ENCODE data around the gene NADK.
"Not testable (repeated sequence)": the region's sequence is repeated elsewhere in the genome, so short reads cannot be mapped to it uniquely, and the experiment has no call there.

The NADK gene

GRCh38 chr1:1754051-1754815 lies 24.0 kb downstream of the NADK start:
- TF ChIP-seq GATA2 (IDR thresholded peaks at IDR 0.05; ENCODE audit: low read depth, low read length) (no peak), GATA3 (IDR thresholded peaks at IDR 0.05; ENCODE audit: low read depth, low read length) (no peak)

DNA sequence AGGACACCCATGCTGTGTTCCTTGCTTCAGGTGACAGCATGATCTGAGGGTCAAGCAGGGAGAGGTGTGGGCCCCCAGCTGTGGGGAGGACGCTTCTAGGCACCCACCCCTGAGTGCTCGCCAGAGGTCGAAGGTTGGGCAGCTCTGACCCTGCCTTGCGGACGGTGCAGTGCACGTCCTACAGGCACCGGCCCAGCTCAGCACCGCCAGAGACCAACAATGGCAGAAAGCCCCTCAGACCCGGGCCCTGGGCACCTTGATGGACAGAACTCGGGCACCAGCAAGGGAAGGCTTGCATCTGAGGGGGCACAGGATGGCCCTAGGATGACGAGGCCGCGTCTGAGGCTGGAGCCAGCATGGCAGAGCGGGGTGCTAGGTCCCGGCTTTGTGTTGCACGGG lies 24.7 kb downstream of the NADK start:
- TF ChIP-seq GATA2 (IDR thresholded peaks at IDR 0.05; ENCODE audit: low read depth, low read length): no peak
- TF ChIP-seq GATA3 (IDR thresholded peaks at IDR 0.05; ENCODE audit: low read depth, low read length): no peak

- TF ChIP-seq GATA2 (IDR thresholded peaks at IDR 0.05; ENCODE audit: low read depth, low read length): no peak
- TF ChIP-seq GATA3 (IDR thresholded peaks at IDR 0.05; ENCODE audit: low read depth, low read length): no peak
Observed at GRCh38 chr1:1752636-1753606, 25.3 kb downstream of the NADK start.

DNA sequence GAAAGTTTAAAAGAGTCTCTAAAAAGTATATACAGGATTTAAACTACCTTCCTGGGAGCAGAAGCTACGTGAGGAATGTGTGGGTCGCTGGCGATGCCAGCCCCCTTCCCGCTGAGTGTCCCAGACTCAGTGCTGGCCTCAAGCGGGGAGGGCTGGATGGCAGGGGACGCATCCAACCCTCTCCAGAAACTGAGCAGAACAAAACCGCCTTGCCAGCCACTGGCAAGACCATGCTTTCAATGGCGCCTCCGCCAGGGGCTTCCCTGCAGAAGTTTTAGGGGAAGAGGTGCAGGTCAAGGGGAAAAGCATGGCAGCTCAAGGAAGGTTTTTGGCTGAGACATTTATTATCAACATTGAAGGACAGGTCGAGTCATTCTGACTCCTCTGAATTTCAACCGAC lies 26.1 kb downstream of the NADK start:
- TF ChIP-seq GATA3 (IDR thresholded peaks at IDR 0.05; ENCODE audit: low read depth, low read length) (no peak), GATA2 (IDR thresholded peaks at IDR 0.05; ENCODE audit: low read depth, low read length) (no peak)

DNA sequence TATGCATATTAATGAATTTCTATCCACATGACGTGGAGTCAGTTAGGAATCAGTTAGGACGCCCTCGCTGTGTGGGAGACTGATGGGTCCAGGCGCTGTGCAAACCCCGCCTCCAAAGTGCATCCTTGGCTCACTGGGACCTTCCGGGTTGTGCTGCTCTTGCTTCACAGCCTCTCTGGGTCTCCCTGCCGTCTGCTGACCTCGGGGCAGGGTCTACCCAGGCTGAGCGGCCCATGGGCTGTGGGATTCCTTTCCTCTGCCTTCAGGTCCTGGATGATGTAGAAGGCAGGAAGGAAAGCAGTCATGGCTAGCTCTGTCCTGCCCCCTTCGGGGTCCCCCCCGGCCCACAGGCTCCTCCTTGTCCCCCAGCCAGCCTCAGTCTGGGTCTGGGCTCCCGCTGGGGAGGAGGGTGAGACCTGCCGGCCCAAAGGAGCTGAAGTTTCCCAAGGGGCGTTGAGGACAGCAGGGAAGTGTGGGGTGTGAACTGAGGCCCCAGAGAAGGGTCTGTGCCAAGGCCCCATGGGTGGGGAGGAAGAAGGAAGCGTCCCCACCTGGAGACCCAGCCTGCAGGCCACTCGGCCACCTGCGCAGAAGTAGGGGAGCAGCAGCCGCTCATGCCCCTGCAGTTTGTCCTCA lies 29.5 kb downstream of the NADK start:
- TF ChIP-seq GATA3 (IDR thresholded peaks at IDR 0.05; ENCODE audit: low read depth, low read length) (no peak), GATA2 (IDR thresholded peaks at IDR 0.05; ENCODE audit: low read depth, low read length) (no peak)

DNA sequence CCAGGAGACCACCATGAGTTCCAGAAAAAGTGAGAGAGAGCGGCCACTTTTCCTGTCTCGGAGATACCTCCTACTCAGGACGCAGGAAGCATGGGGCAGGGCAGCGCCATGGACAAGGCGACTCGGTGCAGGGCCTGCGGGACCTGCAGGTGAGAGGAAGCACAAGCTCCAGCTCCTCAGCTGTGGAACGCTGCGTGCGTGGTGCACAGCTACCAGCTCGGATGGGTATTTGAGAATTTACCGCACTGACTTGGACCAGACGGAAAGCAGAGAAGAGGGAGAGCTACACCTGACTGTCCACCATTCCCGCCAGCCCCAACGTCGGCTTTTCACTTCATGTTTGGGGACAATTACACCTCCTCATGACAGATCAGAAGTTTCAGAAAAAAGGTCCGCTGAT lies 45.9 kb downstream of the NADK start:
- TF ChIP-seq GATA2 (IDR thresholded peaks at IDR 0.05; ENCODE audit: low read depth, low read length): no peak

DNA sequence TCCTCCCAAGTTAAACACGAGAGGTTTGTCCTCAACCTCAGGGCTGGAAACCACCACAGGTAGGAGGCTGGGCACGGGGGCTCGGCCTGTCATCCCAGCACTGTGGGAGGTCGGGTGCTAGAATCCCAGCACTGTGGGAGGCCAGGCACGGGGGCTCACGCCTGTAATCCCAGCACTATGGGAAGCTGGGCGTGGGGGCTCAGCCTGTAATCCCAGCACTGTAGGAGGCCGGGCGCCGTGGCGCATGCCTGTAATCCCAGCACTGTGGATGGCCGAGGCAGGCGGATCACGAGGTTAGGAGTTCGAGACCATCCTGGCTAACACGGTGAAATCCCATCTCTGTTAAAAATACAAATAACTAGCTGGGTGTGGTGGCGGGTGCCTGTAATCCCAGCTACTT lies 47.4 kb downstream of the NADK start:
- TF ChIP-seq GATA3 (IDR thresholded peaks at IDR 0.05; ENCODE audit: low read depth, low read length) (no peak), GATA2 (IDR thresholded peaks at IDR 0.05; ENCODE audit: low read depth, low read length) (no peak)

GRCh38 chr1:1724035-1724864 lies 54.0 kb downstream of the NADK start, which contains the start of gene CDK11A:
Gene CDK11A (minus strand): TSS chr1:1724357. CDS start chr1:1722818, 1,539 bp downstream.
- TF ChIP-seq GATA3, GATA2 (IDR thresholded peaks at IDR 0.05; ENCODE audit: low read depth, low read length): not testable (repeated sequence)

- no peak for TF ChIP-seq GATA3 (IDR thresholded peaks at IDR 0.05; ENCODE audit: low read depth, low read length)
- no peak for TF ChIP-seq GATA2 (IDR thresholded peaks at IDR 0.05; ENCODE audit: low read depth, low read length)
Observed at GRCh38 chr1:1721201-1721600, 57.1 kb downstream of the NADK start.

DNA sequence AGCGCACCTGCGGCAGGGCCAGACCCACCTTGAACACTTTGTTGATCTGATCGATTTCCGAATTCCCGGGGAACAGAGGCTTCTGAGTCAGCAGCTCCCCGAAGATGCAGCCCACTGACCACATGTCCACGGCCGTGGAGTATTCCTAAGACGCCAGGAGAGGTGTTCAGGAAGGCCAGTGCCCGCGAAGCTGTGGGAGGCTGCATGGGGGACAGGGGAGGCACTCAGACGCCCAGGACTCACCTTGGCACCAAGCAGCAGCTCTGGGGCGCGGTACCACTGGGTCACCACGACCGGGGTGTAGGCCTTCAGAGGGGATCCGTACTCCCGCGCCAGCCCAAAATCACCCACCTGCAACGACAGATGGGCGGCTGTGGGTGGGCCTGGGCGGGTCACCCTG lies 74.5 kb downstream of the NADK start:
- no peak for TF ChIP-seq GATA3 (IDR thresholded peaks at IDR 0.05; ENCODE audit: low read depth, low read length)
- TF ChIP-seq GATA2 (IDR thresholded peaks at IDR 0.05; ENCODE audit: low read depth, low read length): no peak

Data from SH-SY5Y (cell line).